GM21529 (cell line): ENCODE data around the gene SPECC1.
A peak's percentile ranks its signal among the peaks of the same experiment; 100 is the strongest.
"Not testable (repeated sequence)": the region's sequence is repeated elsewhere in the genome, so short reads cannot be mapped to it uniquely, and the experiment has no call there.

Source experiments
- ATAC-seq: cut with Tn5 transposase; IDR thresholded peaks from one replicate; pipeline ENCODE4 v1.9.1; 2021; ENCODE audit not compliant: unreplicated experiment

Gene SPECC1

DNA sequence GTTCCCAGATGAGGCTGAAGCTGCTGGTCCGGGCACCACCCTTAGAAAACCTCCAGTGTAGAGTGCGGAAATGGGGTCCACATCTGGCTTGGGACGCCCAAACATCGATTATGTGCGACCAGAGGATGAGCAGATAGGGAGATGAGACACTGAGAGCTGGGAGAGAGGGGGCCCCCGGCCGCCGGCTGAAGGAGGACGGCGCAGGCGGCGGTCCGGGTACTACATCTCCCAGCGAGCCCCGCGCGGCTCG is 182 bp upstream of the SPECC1 start:
- no peak for ATAC-seq

- ATAC-seq, result no peak
These were observed 1.1 kb downstream of the SPECC1 start for GRCh38 chr17:20010099-20010863.

- ATAC-seq, result no peak
These were observed 1.8 kb downstream of the SPECC1 start for GRCh38 chr17:20010936-20011335.

- no peak for ATAC-seq
These were observed 2.9 kb downstream of the SPECC1 start for GRCh38 chr17:20012017-20012536.

GRCh38 chr17:20016475-20016992 is 7.4 kb downstream of the SPECC1 start:
- not testable (repeated sequence) for ATAC-seq

GRCh38 chr17:20022701-20023100 is 13.5 kb downstream of the SPECC1 start:
- no peak for ATAC-seq

- ATAC-seq, result no peak
These were observed 17.8 kb downstream of the SPECC1 start for GRCh38 chr17:20026960-20027359.

- no peak for ATAC-seq
These were observed 19.3 kb downstream of the SPECC1 start for GRCh38 chr17:20028443-20028842.

- no peak for ATAC-seq
These were observed 23.5 kb downstream of the SPECC1 start for GRCh38 chr17:20032636-20033035.

DNA sequence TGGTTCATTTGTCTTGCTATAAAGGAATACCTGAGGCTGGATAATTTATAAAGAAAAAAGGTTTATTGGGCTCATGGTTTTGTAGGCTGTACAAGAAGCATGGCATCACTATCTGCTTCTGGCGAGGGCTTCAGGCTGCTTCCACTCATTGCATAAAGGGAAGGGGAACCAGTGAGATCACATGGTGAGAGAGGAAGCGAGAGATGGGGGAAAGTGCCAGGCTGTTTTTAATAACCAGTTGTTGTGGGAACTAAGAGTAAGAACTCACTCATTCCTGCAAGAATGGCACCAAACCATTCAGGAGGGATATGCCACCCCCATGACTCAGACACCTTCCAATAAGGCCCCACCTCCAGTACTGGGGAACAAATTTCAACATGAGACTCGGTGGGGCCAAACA is 24.3 kb downstream of the SPECC1 start:
- ATAC-seq, result no peak

DNA sequence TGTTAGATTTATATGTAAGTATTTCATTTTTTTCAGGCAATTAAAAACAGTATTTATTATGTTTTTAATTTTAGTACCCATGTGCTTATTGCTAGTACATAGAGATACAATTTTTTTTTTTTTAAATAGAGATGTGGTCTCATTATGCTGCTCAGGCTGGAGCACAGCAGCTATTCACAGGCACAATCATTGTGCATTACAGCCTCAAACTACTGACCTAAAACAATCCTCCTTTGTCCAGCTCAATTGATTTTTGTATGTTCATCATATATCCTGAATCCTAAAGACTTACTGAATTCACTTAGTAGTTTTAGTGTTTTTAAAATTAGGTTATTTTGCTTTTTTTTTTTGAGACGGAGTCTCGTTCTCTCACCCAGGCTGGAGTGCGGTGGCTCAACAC is 26.3 kb downstream of the SPECC1 start:
- no peak for ATAC-seq

DNA sequence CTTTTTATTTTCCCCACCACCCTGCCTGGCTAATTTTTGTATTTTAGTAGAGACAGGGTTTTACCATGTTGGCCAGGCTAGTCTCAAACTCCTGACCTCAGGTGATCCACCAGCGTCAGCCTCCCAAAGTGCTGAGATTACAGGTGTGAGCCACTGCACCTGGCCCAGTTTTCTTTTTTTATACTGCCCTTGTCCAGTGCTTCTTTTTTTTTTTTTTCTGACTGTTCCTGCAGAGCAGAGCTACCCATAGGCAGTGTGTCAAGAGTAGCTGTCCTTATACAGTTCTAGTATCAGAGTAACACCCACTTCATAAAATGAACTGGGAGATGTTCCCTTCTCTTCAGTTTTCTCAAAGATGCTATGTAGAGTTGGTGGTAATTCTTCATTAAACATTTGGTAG is 28.1 kb downstream of the SPECC1 start:
- ATAC-seq, result not testable (repeated sequence)

DNA sequence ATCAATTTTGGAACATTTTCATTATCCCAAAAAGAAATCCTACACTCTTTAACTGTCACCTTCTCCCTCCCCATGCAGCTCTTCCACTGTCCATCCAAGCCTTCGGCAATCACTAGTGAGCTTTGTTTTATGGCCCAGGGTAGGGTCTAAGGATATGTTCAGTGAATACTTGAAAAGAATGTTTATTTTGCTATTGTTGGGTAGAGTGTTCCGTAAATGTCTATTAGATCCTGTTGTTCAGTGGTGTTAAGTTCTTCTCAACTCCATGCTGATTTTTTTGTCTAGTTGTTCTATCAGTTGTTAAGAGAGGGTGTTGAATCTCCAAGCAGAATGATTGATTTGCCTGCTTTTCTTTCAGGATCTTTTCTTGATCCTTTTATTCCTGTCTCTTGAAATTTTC is 29.9 kb downstream of the SPECC1 start:
- ATAC-seq, result no peak

- no peak for ATAC-seq
These were observed 31.1 kb downstream of the SPECC1 start for GRCh38 chr17:20040216-20040615.

DNA sequence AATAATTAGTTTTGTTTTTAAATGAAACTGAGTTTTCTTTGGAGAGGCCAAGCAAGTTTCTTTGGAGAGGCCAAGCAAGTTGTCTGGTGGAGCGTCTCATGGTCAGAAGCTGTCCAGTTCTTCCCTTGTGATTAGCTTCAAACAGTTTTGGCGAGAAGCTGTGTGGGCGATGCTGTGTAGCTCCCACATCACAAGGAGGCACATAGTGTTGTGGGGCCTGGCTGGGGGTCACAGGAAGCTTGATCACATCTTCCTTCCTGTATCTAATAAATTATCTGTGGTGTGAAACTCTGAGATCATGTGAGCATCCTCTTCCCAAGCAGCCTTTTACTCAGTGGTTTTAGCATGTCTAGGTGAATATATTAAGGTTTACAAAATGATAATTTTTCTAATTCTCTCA is 33.9 kb downstream of the SPECC1 start:
- no peak for ATAC-seq

DNA sequence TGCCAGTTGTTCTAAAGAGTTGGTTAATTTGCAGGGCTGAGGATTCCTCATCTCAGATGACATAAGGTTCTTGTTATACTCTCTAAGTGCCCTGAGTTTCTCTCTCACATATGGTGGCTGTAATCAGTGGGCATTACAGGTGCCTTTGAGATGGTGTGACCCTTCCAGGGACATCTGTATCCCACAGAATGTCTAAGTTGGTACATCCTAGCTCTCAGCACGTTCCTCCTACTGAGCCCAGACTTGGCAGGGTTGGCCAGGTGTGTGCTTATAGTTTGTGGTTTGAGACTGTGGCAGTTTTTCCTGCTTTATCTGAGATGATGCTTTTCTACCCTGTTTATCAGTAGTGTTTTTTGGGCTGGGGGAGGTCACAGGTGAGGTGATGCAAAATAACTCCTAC is 36.3 kb downstream of the SPECC1 start:
- no peak for ATAC-seq

DNA sequence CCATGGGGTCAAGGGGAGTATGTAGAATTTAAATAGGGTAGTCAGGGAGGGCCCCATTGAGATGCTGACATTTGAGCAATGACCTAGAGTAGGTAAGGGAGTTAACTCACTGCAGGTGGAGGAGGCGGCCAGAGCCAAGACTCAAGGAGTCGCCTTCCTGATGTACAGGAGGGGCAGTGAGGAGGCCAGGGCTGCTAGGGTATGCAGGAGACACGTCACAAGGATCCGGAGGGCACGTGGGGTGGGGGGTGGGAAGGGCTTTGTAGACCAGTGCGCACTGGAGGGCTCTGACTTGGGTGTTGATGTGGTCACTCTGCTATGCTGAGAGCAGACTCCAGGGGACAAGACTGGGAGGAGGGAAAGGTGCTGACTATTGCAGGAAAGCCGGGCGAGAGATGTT is 37.5 kb downstream of the SPECC1 start:
- ATAC-seq, result no peak

GRCh38 chr17:20051624-20052023 is 42.5 kb downstream of the SPECC1 start:
- ATAC-seq, result no peak

GRCh38 chr17:20053361-20053964 is 44.3 kb downstream of the SPECC1 start:
- ATAC-seq, result no peak

DNA sequence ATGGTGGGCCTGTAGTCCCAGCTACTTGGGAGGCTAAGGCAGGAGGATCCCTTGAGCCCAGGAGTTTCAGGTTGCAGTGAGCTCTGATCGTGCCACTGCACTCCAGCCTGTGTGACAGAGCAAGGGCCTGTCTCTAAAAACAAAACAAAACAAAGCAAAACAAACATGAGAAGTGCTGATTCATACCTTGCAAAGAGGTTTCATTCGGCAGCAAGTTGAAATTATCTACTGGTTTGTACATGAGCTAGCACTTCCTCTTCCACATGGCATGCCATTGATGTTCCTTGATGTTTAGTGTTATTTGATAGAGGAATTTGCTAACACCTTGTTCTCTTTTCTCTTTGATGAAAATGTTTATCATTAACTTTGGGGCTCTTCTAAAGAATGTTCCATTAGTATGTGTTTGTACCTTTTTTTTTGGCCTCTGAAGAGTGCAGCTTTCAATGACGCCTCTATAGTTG is 50.6 kb downstream of the SPECC1 start:
- ATAC-seq, result peak; percentile 48

GRCh38 chr17:20063665-20064648 is 54.8 kb downstream of the SPECC1 start:
- peak; percentile 69 for ATAC-seq
